ENCODE data around the gene AP3D1. TPM values are rescaled to one million over a fixed set of nuclear protein-coding genes. Genes with fewer than 3 reads are reported as not detected.

The AP3D1 gene
- total and polyA plus RNA-seq, 12 donors = 51.3 to 193 (median 121) TPM

- 89 to 94% (median 91%) methylated on average over 18 to 24 of the region's 24 CpGs for WGBS, 4 donors
- intact Hi-C loops (cut with DNase I) = no loop called here
- Histone ChIP-seq H3K4me1 (replicated peaks in 1 of 2) (peaks cover 0 to 6% of the 10 kb centered on the region in 2 donors), H3K27ac (no peak overlapping the region), H3K9me3 (replicated peaks in 1 of 3) (no peaks in the 10 kb centered on the region), H3K27me3 (no peaks in the 10 kb centered on the region), H3K4me3 (no peak overlapping the region), H3K36me3 (replicated peaks in 1 of 2) (peaks cover 0 to 100% of the 10 kb centered on the region in 2 donors)
- no peak for TF ChIP-seq POLR2A (IDR thresholded peaks at IDR 0.05)
- no peak for DNase-seq
Measured at GRCh38 chr19:2113439-2114211, 37.7 kb downstream of the AP3D1 start.

- intact Hi-C loops (cut with DNase I) = no loop called here
- Histone ChIP-seq H3K4me3 (no peak overlapping the region), H3K27me3 (no peaks in the 10 kb centered on the region), H3K9me3 (replicated peaks in 1 of 3) (no peaks in the 10 kb centered on the region), H3K27ac (no peak overlapping the region), H3K36me3 (replicated peaks in 1 of 2) (peaks cover 0 to 100% of the 10 kb centered on the region in 2 donors), H3K4me1 (replicated peaks in 1 of 2) (peaks cover 0 to 6% of the 10 kb centered on the region in 2 donors)
- no peak for DNase-seq
- TF ChIP-seq CTCF (IDR thresholded peaks at IDR 0.05) (no peak), POLR2A (IDR thresholded peaks at IDR 0.05) (no peak)
- WGBS, 4 donors = 84 to 93% (median 86%) methylated on average over 17 to 23 of the region's 23 CpGs
Measured at GRCh38 chr19:2112516-2113320, 38.6 kb downstream of the AP3D1 start.

GRCh38 chr19:2111886-2112285 lies 39.5 kb downstream of the AP3D1 start:
- H3K36me3 ChIP-seq (replicated peaks in 1 of 2) = peaks cover 0 to 99% of the 10 kb centered on the region in 2 donors

DNA sequence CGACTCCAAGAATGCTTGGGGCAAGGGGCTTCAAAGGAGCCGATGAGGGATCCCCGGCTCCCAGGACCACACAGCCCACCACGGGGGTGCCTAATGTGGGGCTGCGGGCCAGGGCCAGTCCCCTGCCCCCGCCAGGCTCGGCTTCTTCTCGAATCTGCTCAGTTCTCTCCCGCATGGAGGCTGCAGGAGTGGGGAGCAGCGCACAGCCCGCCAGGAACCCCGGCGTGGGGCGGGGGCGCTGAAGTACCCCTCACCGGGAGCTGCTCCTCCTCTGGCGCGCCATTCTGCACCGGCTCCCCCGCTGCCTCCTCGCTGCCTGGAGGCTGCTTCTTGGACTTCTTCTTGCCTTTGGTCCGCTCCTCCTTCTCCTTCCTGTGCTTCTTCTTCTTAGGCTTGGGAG lies 39.9 kb downstream of the AP3D1 start:
- no peak for TF ChIP-seq POLR2A (IDR thresholded peaks at IDR 0.05)
- no peak for TF ChIP-seq CTCF (IDR thresholded peaks at IDR 0.05)
- H3K36me3 ChIP-seq (replicated peaks in 1 of 2) = peaks cover 0 to 99% of the 10 kb centered on the region in 2 donors
- no peak overlapping the region for H3K4me3 ChIP-seq
- no peak overlapping the region for H3K27ac ChIP-seq
- no peaks in the 10 kb centered on the region for H3K27me3 ChIP-seq
- DNase-seq = no peak
- intact Hi-C loops (cut with DNase I) = no loop called here
- 89 to 94% (median 92%) methylated on average over 18 to 22 of the region's 22 CpGs for WGBS, 4 donors
- H3K4me1 ChIP-seq (replicated peaks in 1 of 2) = no peaks in the 10 kb centered on the region
- no peaks in the 10 kb centered on the region for H3K9me3 ChIP-seq (replicated peaks in 1 of 3)

More at GRCh38 chr19:2111886-2112285, 39.5 kb downstream of the AP3D1 start:
- WGBS, 4 donors = 89 to 100% (median 91%) methylated on average over 7 to 20 of the region's 20 CpGs
- H3K27ac ChIP-seq = no peak overlapping the region
- TF ChIP-seq POLR2A (IDR thresholded peaks at IDR 0.05) = no peak
- no peak for TF ChIP-seq CTCF (IDR thresholded peaks at IDR 0.05)
- H3K9me3 ChIP-seq (replicated peaks in 1 of 3) = no peaks in the 10 kb centered on the region
- H3K4me1 ChIP-seq (replicated peaks in 1 of 2) = no peaks in the 10 kb centered on the region
- H3K4me3 ChIP-seq = no peak overlapping the region
- intact Hi-C loops (cut with DNase I) = no loop called here
- H3K27me3 ChIP-seq = no peaks in the 10 kb centered on the region
- DNase-seq = no peak
